ENCODE measurements around the gene CNOT3.

Gene CNOT3

DNA sequence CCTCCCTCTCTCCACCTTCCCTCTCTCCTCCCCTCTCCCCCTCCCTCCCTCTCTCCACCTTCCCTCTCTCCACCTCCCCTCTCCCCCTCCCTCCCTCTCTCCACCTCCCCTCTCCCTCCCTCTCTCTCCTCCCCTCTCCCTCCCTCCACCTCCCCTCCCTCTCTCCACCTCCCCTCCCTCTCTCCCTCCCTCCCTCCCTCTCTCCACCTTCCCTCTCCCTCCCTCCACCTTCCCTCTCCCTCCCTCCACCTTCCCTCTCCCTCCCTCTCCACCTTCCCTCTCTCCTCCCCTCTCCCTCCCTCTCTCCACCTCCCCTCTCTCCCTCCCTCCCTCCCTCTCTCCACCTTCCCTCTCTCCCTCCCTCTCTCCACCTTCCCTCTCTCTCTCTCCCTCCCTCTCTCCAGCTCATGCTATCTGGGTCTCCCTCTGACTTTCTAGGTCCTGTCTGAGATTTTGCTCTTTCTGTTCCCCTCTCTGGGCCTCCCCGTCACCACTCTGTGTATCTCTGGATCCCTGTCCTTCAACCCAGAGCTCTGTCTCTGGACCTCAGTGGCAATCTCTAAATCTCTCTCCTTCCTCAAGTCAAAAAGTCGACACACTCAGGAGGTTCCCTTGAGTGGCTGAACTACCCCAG lies 3.5 kb upstream of the CNOT3 start:
- TF ChIP-seq, protein P1, sequence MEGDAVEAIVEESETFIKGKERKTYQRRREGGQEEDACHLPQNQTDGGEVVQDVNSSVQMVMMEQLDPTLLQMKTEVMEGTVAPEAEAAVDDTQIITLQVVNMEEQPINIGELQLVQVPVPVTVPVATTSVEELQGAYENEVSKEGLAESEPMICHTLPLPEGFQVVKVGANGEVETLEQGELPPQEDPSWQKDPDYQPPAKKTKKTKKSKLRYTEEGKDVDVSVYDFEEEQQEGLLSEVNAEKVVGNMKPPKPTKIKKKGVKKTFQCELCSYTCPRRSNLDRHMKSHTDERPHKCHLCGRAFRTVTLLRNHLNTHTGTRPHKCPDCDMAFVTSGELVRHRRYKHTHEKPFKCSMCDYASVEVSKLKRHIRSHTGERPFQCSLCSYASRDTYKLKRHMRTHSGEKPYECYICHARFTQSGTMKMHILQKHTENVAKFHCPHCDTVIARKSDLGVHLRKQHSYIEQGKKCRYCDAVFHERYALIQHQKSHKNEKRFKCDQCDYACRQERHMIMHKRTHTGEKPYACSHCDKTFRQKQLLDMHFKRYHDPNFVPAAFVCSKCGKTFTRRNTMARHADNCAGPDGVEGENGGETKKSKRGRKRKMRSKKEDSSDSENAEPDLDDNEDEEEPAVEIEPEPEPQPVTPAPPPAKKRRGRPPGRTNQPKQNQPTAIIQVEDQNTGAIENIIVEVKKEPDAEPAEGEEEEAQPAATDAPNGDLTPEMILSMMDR (IDR thresholded peaks at IDR 0.05; ENCODE audit: insufficient read depth, low read length, poor library complexity, severe bottlenecking), result no peak
- H3K27me3 ChIP-seq (replicated peaks; ENCODE audit: control insufficient read depth, insufficient read depth, low read length), result no peaks in the 10 kb centered on the region
- no peak for DNase-seq (ENCODE audit: extremely low read depth, insufficient read length)
- H3K36me3 ChIP-seq (ENCODE audit: control insufficient read depth, insufficient read depth, low read length), result peaks cover 14% of the 10 kb centered on the region
- no peak overlapping the region for H3K4me3 ChIP-seq (replicated peaks; ENCODE audit: low read depth, low read length)

DNA sequence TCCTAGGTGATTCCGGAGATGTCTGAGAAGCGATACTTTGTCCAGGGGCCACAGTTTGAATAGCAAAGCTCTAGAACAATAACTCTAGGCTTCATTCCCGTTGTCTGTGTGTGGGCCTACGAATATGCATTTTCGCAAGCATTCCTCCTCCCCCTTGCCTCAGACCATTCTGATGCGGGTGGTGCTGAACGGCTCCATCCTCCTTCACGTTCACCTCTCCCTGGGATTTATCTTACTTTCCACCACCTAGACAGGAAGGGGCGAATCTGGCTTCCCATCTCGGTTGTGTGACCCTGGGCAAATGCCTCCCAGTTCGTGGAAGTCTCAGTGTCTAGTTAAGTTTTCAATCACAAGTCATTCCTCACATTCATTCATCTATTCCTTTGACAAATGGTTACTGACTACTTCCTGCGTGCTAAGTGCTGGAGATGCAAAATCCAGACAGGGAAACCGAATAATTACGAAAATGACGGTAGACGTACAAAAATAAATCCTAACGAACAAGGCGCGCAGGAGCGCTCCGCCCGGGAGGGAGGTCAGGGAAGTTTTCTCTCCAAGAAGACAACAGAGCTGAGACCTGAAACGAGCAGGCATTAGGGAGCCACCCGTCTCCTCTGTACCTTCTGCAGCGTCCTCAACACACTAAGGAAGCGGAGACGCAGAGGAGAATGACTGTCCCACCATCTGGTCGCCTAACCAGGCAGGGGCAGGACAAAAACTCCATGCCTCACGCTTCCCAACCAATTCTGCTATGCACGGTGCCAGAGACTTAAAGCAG lies 1.3 kb upstream of the CNOT3 start:
- DNase-seq (ENCODE audit: extremely low read depth, insufficient read length), result no peak
- no peaks in the 10 kb centered on the region for H3K27me3 ChIP-seq (replicated peaks; ENCODE audit: control insufficient read depth, insufficient read depth, low read length)
- H3K36me3 ChIP-seq (ENCODE audit: control insufficient read depth, insufficient read depth, low read length), result peaks cover 9% of the 10 kb centered on the region
- TF ChIP-seq, protein P1 (IDR thresholded peaks at IDR 0.05; ENCODE audit: insufficient read depth, low read length, poor library complexity, severe bottlenecking), result no peak
- H3K4me3 ChIP-seq (replicated peaks; ENCODE audit: low read depth, low read length), result peak overlapping the region; percentile 69

DNA sequence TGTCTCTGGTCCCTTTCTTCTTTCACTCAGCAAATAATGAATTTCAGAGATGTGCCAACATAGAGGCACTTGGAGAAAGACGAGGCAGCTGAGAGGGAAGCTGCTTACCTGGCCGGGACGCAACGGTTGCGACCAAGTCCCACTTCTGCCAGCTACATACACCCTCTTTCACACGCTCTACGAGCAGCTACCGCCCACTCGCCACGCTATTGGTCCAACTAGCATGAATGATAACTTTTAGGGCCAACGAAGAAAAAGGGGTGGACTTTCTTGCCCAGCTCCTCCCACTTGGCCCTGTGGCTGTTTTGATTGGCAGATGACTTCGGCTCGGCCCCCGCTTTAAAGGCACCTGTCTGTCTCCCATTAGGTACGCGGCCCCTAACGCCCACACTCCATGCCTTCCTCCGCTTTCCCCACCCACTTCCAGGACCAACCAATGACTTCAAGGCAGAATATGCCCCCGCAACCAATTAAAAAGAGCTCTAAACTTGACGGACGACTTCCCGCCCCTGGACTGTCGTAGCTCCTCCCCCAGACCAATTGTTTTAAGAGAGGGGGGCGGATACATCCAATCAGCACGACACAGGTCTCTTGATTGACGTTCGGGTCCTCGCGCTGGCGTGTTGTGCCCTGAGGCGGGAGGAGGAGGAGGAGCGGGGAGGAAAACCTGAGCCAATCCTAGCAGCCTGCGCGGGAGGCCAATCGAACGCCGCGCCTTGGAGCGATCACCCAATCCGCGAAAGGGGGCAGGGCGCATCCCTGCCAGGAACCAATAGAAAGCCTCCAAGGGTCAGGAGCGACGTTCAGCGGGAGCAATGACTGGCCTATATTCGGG lies 481 bp upstream of the CNOT3 start:
- H3K36me3 ChIP-seq (ENCODE audit: control insufficient read depth, insufficient read depth, low read length), result peaks cover 8% of the 10 kb centered on the region
- peak; percentile 99 for DNase-seq (ENCODE audit: extremely low read depth, insufficient read length)
- no peaks in the 10 kb centered on the region for H3K27me3 ChIP-seq (replicated peaks; ENCODE audit: control insufficient read depth, insufficient read depth, low read length)
- H3K4me3 ChIP-seq (replicated peaks; ENCODE audit: low read depth, low read length), result peak overlapping the region; percentile 88
- TF ChIP-seq, protein P1 (IDR thresholded peaks at IDR 0.05; ENCODE audit: insufficient read depth, low read length, poor library complexity, severe bottlenecking), result no peak

DNA sequence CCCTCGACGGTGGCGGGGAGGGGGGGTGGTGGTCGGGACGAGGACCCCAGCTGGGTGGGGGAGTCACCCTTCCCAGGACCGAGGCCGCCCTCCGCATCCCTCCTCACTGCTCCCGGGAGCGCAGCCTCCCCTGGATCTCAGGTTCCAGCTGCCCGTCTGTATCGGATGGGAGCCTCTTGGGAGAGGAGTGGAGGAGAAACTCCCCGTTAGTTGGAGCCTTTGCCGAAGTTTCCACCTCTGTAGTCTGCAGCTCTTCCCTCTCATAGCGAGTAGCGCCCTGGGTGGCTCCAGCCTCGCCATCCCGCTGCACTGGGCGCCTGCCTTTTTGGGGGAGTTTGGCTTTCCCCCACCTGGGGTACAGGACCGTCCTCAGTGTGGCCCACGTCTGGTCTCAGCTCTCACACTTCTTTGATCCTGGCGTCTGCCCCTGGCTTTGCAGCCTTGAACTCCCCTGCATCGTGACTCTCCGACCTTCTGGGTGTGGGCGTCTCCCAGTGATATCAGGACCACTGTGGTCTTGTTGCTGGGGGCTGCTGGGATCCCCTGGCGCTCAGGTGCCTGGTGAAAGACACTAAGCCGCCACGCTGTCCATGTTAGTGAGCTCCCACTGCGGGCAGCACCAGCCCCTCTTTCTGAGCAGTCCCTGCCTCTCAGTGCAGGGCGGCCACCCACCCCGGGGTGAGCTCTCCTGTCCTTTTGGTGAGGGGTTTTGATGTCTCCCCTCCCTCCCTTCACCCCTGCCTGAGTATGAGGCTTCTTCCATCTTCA lies 1.1 kb downstream of the CNOT3 start:
- H3K36me3 ChIP-seq (ENCODE audit: control insufficient read depth, insufficient read depth, low read length), result peaks cover 21% of the 10 kb centered on the region
- TF ChIP-seq, protein P1 (IDR thresholded peaks at IDR 0.05; ENCODE audit: insufficient read depth, low read length, poor library complexity, severe bottlenecking), result no peak
- no peaks in the 10 kb centered on the region for H3K27me3 ChIP-seq (replicated peaks; ENCODE audit: control insufficient read depth, insufficient read depth, low read length)
- H3K4me3 ChIP-seq (replicated peaks; ENCODE audit: low read depth, low read length), result peak overlapping the region; percentile 88
- DNase-seq (ENCODE audit: extremely low read depth, insufficient read length), result no peak

DNA sequence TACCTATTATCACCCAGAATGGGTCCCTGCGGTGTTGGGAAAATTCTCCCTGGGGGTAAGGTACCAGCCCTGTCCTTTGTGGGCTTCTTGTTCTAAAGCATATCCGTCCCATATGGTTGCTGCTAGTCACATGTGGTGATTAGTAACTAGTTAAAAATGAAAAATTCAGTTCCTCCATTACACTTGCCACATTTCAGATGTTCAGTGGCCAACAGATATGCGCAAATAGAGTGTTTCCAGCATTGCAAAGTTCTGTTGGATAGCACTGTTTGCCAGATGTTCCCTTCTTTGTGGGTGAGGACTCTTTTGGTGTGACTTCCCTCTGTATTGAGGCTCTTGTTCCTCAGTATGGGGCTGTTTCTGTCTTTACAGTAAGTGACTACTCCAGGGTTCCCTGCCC lies 3.8 kb downstream of the CNOT3 start:
- Histone ChIP-seq H3K36me3 (ENCODE audit: control insufficient read depth, insufficient read depth, low read length) (peaks cover 44% of the 10 kb centered on the region), H3K4me3 (replicated peaks; ENCODE audit: low read depth, low read length) (no peak overlapping the region), H3K27me3 (replicated peaks; ENCODE audit: control insufficient read depth, insufficient read depth, low read length) (no peaks in the 10 kb centered on the region)
- no peak for DNase-seq (ENCODE audit: extremely low read depth, insufficient read length)
- TF ChIP-seq, protein P1 (IDR thresholded peaks at IDR 0.05; ENCODE audit: insufficient read depth, low read length, poor library complexity, severe bottlenecking), result no peak

Measured in GM06990 (cell line).